GM10847 (cell line): Measurements from ENCODE around the gene RNASE13.

Experiments used
- POLR2A ChIP-seq: IDR thresholded peaks from 2 replicates; pipeline ENCODE4 v1.6.1; 2011; ENCODE audit not compliant: insufficient read length; ENCODE audit errors: extremely low read depth

Gene RNASE13, protein sequence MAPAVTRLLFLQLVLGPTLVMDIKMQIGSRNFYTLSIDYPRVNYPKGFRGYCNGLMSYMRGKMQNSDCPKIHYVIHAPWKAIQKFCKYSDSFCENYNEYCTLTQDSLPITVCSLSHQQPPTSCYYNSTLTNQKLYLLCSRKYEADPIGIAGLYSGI

DNA sequence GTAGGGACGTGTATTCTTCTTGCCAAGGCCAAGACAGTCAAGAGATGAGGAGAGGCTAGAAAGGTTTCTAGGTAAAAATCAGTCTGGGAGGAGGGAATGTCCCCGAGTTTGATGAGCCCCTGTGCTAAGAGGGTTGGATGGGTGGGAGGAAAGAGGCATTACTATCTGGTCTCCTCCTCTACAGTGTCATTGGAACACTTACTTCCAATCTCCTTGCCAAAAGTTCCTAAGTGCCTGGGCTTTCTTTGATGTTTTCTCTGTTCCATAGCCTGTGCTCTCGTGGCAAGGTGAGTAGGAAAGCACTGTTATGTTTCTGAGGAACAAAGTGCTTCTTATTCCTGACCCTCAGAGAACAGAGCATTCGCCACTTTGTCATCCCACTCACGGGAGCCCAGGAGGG lies at the start of gene RNASE13:
Gene RNASE13 (minus strand): TSS at position 101 of the 400 bp plus-strand sequence. CDS start 519 bp downstream, outside the sequence.
- TF ChIP-seq POLR2A: no peak

DNA sequence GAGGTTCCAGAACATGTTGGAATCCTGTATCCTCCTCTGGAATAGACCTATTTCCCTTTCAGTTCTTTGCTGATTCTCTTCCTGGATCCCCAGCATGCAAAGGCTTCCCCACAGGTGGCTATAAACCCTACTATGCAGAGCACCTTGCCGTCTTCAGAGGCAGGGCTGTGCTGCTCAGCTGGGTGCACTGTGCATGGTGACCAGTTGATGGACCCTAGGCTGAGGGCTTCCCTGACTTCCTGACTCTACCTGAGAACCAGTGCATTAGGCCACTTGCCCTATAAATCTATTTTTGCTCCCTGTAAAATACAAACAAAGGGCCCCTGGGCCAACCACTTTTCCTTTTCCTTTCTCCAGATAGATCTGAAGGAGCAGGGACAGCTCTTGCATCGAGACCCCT lies 49.8 kb upstream of the RNASE13 start:
- no peak for TF ChIP-seq POLR2A

DNA sequence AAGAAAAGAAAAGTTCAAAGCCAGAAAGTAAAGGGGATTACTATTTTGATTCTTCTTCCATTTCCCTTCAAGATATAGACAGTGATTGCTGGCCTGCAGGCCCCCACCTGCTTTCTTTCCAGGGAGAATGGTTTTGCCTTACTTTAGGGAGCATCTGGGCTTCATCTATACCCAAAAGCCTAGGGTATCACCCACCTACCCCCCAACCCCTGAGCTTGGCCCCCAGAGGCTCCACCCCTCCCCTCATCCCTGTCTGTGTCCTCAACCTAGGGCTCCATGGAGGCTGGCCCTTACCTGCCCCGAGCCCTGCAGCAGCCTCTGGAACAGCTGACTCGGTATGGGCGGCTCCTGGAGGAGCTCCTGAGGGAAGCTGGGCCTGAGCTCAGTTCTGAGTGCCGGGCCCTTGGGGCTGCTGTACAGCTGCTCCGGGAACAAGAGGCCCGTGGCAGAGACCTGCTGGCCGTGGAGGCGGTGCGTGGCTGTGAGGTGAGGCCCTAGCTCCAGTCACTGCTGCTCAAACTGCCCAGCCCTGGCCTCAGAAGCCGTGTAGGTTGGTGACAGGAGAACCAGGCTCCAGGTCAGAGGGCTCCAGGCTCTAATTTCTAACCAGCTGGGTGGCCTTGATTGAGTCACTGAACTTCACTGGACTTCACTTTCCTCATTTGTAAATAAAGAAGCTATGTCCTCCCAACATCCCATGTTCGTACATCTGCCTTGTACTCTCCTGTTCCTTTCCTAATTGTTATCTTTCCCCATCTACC lies 49.1 kb upstream of the RNASE13 start:
- TF ChIP-seq POLR2A: no peak

DNA sequence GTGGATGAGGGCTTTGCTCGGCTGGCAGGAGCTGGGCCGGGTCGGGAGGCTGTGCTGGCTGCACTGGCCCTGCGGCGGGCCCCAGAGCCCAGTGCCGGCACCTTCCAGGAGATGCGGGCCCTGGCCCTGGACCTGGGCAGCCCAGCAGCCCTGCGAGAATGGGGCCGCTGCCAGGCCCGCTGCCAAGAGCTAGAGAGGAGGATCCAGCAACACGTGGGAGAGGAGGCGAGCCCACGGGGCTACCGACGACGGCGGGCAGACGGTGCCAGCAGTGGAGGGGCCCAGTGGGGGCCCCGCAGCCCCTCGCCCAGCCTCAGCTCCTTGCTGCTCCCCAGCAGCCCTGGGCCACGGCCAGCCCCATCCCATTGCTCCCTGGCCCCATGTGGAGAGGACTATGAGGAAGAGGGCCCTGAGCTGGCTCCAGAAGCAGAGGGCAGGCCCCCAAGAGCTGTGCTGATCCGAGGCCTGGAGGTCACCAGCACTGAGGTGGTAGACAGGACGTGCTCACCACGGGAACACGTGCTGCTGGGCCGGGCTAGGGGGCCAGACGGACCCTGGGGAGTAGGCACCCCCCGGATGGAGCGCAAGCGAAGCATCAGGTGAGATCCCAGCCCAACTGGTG lies 47.0 kb upstream of the RNASE13 start:
- TF ChIP-seq POLR2A: no peak

DNA sequence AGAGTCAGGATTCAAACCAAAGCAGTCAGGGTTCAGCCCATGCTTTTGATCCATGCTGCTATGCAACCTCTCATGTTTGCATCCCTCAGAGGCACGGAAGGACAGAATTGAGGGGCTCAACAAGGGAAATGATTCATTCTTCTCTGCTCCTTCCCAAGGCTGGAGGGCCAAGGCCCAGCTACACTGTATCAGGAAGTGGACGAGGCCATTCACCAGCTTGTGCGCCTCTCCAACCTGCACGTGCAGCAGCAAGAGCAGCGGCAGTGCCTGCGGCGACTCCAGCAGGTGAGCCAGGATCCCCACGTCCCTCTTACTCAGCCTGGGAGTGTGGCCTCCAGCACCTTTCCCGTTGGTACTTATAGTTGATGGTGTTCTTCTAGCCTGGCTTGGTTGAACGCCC lies 44.1 kb upstream of the RNASE13 start:
- no peak for TF ChIP-seq POLR2A

DNA sequence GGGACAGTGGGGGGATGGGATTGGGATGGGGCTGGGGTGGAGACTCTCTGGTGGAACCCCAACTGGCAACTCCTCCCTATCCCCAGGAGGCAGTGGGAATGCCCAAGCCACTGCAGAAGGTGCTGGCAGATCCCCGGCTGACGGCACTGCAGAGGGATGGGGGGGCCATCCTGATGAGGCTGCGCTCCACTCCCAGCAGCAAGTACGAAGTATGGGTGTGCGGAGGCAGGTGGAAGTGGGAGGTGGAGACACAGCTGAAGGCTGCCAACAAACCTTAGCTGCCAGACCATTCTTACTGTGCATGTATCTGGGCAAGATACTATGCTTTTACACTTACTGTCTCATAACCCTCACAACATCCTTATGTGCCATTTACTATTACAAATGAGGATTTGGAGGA lies 43.7 kb upstream of the RNASE13 start:
- TF ChIP-seq POLR2A: no peak

DNA sequence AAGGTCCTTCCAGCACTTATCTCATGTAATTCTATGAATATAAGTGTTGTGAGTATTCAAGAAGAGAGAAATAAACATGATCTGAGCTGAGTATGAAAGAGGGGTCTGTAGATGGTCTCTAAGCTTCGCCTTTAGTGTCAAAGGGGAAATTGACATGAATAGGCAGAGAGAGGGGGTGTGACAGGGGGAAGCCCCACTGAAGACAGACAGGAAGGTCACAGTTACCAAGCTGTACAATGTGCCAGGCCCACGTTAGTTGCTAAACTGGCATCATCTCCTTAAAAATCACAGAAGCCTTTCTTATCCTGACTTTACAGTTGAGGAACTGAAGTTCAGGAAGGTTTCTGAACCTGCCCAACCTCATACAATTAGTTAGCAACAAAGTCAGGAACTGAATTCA lies 43.1 kb upstream of the RNASE13 start:
- TF ChIP-seq POLR2A: no peak

DNA sequence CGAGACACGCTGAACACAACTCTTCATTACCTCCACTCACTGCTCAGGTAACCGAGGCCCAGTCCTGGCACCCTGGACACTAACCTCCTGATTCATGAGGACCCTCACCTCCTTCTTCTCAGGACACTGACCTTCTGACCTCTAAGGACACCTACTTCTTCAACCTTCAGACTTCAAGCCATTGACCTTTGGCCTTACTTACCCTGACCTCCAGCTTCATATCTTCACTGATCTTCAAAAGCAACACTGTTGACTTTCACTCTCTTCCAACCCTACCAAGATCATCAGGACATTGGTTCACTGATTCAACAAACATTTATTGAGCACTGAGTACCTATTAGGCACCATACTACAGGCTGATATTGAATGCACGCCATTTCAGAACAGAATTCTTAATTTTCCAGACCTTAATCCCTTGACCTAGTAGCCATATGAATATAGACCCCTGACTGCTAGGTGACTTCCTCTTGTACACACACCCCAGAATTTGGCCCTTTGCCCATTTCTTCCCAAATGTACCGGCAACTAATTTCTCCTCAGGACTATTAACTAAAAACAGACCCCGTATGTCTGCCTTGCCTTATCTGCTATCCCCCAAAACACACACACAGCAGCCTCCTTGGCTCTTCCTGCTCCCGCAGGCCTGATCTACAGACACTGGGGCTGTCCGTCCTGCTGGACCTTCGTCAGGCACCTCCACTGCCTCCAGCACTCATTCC lies 41.3 kb upstream of the RNASE13 start:
- no peak for TF ChIP-seq POLR2A

DNA sequence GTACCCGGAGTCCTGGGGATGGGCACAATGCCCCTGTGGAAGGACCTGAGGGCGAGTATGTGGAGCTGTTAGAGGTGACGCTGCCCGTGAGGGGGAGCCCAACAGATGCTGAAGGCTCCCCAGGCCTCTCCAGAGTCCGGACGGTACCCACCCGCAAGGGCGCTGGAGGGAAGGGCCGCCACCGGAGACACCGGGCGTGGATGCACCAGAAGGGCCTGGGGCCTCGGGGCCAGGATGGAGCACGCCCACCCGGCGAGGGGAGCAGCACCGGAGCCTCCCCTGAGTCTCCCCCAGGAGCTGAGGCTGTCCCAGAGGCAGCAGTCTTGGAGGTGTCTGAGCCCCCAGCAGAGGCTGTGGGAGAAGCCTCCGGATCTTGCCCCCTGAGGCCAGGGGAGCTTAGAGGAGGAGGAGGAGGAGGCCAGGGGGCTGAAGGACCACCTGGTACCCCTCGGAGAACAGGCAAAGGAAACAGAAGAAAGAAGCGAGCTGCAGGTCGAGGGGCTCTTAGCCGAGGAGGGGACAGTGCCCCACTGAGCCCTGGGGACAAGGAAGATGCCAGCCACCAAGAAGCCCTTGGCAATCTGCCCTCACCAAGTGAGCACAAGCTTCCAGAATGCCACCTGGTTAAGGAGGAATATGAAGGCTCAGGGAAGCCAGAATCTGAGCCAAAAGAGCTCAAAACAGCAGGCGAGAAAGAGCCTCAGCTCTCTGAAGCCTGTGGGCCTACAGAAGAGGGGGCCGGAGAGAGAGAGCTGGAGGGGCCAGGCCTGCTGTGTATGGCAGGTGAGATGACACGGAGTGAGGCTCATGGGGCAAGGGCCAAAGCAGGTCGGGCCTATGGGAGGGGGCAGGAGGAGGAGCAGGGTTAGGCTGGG lies 40.0 kb upstream of the RNASE13 start:
- TF ChIP-seq POLR2A: no peak

DNA sequence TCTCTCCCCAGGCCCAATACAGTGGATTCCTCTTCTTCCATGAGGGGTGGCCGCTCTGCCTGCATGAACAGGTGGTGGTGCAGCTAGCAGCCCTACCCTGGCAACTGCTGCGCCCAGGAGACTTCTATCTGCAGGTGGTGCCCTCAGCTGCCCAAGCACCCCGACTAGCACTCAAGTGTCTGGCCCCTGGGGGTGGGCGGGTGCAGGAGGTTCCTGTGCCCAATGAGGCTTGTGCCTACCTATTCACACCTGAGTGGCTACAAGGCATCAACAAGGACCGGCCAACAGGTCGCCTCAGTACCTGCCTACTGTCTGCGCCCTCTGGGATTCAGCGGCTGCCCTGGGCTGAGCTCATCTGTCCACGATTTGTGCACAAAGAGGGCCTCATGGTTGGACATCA lies 39.3 kb upstream of the RNASE13 start:
- no peak for TF ChIP-seq POLR2A

DNA sequence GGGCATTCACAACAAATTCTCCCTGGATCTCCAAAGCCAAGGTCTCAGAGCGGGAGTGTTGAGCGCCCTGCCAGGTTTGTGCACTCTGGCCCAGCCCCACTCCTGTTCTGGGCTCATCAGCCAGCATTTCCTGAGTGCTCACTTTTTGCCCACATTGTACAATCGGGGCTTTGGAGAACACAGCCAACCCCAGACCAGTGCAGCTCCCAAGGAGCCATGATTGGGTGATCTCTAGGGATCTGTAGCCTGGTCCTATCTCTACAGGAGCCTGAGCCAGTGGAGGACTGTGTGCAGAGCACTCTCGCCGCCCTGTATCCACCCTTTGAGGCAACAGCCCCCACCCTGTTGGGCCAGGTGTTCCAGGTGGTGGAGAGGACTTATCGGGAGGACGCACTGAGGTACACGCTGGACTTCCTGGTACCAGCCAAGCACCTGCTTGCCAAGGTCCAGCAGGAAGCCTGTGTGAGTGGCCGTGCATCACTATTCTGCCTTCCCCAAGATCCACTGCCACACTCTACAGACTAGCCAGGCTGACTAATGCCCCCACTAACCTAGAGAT lies 38.3 kb upstream of the RNASE13 start:
- no peak for TF ChIP-seq POLR2A

DNA sequence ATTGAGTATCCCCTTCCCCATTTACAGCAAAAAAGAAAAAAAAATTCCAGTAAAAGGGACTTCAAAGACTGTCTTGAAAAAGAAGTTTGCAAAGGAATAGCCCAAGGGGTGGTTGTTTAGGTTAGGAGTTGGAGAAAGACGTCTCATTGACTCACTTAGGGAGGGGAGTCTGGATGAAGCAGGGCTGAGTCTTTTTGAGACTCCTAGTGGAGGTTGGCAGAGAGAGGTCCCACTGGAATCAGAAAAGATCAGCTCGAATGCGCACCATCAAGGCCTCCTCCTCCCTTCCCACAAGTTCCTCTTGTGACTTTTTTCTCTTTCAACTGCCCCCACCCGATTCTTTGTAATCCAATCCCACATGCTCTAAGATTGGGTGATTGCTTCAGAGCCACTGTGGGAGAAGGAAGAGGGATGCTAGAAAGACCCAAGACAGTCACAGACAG lies 37.4 kb upstream of the RNASE13 start:
- no peak for TF ChIP-seq POLR2A

DNA sequence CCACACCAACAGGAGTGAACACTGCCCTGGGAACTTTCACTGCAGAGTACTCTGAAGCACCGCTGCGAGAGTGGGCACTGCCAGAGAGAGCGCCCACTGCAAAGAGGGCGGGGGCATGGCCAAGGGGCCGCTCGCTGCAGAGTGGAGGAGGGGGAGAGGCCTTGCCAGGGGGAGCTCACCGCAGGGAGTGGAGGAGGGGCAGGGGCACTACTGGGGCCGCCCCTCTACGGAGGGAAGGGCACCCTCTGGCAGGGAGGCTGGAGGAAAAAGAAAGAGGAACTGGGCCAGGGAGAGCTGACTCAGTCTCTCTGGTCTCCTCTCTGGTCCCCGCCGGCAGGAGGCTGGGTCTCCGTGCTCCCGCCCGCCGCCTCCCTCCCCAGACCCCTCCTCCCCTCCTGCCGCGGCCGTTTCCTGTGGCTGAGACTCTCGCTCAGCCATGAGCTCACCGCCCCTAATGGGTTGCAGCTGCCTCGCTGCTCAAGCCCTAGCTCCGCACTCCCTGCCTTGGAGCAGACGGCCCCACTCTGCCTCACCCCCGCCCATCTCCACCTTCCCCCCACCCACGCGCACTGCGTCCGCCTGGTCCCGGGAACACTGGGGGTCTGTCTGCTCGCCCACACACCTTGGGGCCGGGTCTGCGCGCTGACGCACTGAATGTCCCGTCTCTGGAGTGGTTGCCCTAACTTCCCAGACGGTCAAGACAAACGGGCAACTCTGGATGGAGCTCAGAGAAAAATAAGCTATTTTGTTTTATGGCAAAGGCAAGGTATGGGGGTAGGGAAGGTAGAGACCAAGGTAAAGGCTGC lies 36.8 kb upstream of the RNASE13 start:
- no peak for TF ChIP-seq POLR2A
